Stomach (tissue), 9 donors: ENCODE measurements around the gene PDS5A. TPM values are rescaled to one million over a fixed set of nuclear protein-coding genes. Genes with fewer than 3 reads are reported as not detected.

Source experiments
- DNase-seq, 2 donors: peaks; one replicate each; pipeline versions ENCODE4 v3.0.0 to v3.0.0-alpha.2; 2013 to 2019
- H3K27ac ChIP-seq, 5 donors: fragments of 200-600 bp in 4 of 5; sonication (generic) in 4 of 5; one replicate each; pipeline ENCODE4 v1.5.1; 2013 to 2019; ENCODE audit warnings: mild to moderate bottlenecking in 1 of 5, moderate library complexity in 1 of 5
- H3K27me3 ChIP-seq, 3 donors: fragments of 200-600 bp; sonication (generic); one replicate each; pipeline ENCODE4 v1.5.1; 2017 to 2019; ENCODE audit warnings: mixed run types in 1 of 3
- H3K36me3 ChIP-seq, 4 donors: fragments of 200-600 bp; sonication (generic); 1 replicate in 3 of 4; 2 replicates in 1 of 4; pipeline ENCODE4 v1.5.1; 2016 to 2019
- H3K4me1 ChIP-seq, 4 donors: fragments of 200-600 bp; sonication (generic); one replicate each; pipeline ENCODE4 v1.5.1; 2016 to 2019
- H3K4me3 ChIP-seq, 4 donors: fragments of 200-600 bp; sonication (generic) in 3 of 4; one replicate each; pipeline ENCODE4 v1.5.1; 2016 to 2019; ENCODE audit warnings: mild to moderate bottlenecking in 1 of 4
- H3K9me3 ChIP-seq, 4 donors: fragments of 200-600 bp; sonication (generic); one replicate each; pipeline ENCODE4 v1.5.1; 2016 to 2019
- EP300 ChIP-seq: sonication (generic); formaldehyde crosslinking; IDR thresholded peaks from one replicate; pipeline ENCODE4 v1.6.1; 2017; ENCODE audit warnings: antibody characterized with exemption
- POLR2A ChIP-seq, 4 donors: fragments of 450-650 bp; IDR thresholded peaks; one replicate each; pipeline ENCODE4 v1.6.1; 2016; ENCODE audit warnings: antibody characterized with exemption in 4 of 4, control low read depth in 2 of 4, mild to moderate bottlenecking in 1 of 4, moderate library complexity in 1 of 4
- POLR2AphosphoS5 ChIP-seq, 3 donors: sonication (generic); formaldehyde crosslinking; IDR thresholded peaks; one replicate each; pipeline ENCODE4 v1.6.1; 2016; ENCODE audit warnings: antibody characterized with exemption in 3 of 3
- WGBS, 5 donors: extraction: QIAGEN DNeasy Blood & Tissue Kit in 3 of 5; methylation state at CpG; one replicate each; pipeline versions ENCODE4 v1.1.5 to v1.1.7; 2013 to 2018; 5-methylcytosine and 5-hydroxymethylcytosine counted together
- intact Hi-C: fragments of 100-400 bp; cut with DNase I; formaldehyde crosslinking; loops from one replicate; pipeline ENCODE4 v1.15.1; 2023; ENCODE audit warnings: low total_unique reads
- polyA plus RNA-seq, 3 donors: library from polyadenylated mRNA; stranded (reverse); fragments of 200-250 nt; gene quantifications; one replicate each; pipeline ENCODE4 v1.2.3, GENCODE V29; 2013
- total RNA-seq, 5 donors: library from RNA; depleted of rRNA; stranded (reverse); fragments of >200 nt; gene quantifications; one replicate each; pipeline versions ENCODE4 v1.1.0 to v1.2.3, GENCODE V29; 2014 to 2016
- TF ChIP-seq, protein P1 (sequence below), 7 experiments: fragments of 450-650 bp in 4 of 7; fragments of 200-600 bp in 3 of 7; sonication (generic) in 3 of 7; IDR thresholded peaks; one replicate each; pipeline ENCODE4 v1.5.1; 2016 to 2019; ENCODE audit warnings: antibody characterized with exemption in 7 of 7, control low read depth in 2 of 7, mild to moderate bottlenecking in 1 of 7
- donor health status: healthy with polysubstance abuse.
- donor health status: Bipolar disorder and iron deficiency.
- donor health status: healthy.

PDS5A gene
- total and polyA plus RNA-seq, 8 donors = 14.7 to 117 (median 82.4) TPM

DNA sequence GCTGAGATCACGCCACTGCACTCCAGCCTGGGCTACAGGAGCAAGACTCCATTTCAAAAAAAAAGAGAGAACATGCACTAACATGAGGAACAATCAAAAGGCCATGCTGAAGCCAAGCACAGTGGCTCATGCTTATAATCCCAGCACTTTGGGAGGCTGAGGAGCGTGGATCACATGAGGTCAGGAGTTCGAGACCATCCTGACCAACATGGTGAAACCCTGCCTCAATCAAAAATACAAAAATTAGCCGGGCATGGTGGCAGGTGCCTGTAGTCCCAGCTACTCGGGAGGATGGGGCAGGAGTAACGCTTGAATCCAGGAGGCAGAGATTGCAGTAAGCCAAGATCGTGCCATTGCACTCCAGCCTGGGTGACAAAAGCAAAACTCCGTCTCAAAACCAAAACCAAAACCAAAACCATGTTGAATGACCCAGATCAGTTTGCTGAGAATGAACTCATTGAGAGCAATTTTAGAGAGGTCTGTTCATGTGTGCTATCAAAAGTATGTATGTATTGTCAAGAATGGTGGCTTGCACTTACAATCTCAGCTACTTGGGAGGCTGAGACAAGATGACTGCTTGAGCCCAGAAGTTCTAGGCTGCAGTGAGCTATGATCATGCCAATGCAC, 44.8 kb downstream of the PDS5A start:
- no peak overlapping the region for H3K27ac ChIP-seq
- H3K9me3 ChIP-seq = no peaks in the 10 kb centered on the region
- H3K27me3 ChIP-seq = no peaks in the 10 kb centered on the region
- H3K4me1 ChIP-seq = peaks cover 14 to 55% (median 37%) of the 10 kb centered on the region in 4 donors
- peak in 1 of 2 donors; percentile 14 for DNase-seq
- WGBS, 5 donors = 80 to 87% (median 84%) methylated on average over 8 of the region's 8 CpGs
- intact Hi-C loops = no loop called here
- TF ChIP-seq EP300 (no peak), POLR2AphosphoS5 (IDR thresholded peaks at IDR 0.05) (no peak), POLR2A (IDR thresholded peaks at IDR 0.05) (no peak)
- TF ChIP-seq, protein P1, sequence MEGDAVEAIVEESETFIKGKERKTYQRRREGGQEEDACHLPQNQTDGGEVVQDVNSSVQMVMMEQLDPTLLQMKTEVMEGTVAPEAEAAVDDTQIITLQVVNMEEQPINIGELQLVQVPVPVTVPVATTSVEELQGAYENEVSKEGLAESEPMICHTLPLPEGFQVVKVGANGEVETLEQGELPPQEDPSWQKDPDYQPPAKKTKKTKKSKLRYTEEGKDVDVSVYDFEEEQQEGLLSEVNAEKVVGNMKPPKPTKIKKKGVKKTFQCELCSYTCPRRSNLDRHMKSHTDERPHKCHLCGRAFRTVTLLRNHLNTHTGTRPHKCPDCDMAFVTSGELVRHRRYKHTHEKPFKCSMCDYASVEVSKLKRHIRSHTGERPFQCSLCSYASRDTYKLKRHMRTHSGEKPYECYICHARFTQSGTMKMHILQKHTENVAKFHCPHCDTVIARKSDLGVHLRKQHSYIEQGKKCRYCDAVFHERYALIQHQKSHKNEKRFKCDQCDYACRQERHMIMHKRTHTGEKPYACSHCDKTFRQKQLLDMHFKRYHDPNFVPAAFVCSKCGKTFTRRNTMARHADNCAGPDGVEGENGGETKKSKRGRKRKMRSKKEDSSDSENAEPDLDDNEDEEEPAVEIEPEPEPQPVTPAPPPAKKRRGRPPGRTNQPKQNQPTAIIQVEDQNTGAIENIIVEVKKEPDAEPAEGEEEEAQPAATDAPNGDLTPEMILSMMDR (IDR thresholded peaks at IDR 0.05) = no peak
- peaks cover 0 to 5% (median under 1%) of the 10 kb centered on the region in 4 donors for H3K36me3 ChIP-seq
- peak overlapping the region in 1 of 4 donors; percentile 1 for H3K4me3 ChIP-seq

DNA sequence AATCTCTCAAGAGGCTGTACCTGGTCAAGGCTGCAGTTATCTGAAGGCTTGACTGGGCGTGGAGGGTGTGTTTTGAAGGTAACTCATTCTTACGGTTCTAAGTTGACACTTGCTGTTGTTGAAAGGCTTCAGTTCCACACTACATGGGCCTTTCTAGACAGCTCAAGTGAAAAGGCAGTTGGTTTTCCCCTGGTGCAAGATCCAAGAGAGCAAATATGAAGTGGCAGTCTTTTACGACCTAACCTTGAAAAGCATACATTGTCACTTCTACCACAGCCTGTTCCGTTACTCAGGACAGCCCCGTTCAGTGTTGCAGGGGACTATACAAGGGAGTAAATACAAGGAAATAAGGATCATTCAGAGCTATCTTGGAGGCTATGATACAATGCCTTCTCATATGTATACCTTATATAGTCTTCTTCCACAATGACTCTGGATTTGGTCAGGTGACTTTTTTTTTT, 46.2 kb downstream of the PDS5A start:
- Histone ChIP-seq H3K4me1 (peaks cover 13 to 41% (median 28%) of the 10 kb centered on the region in 4 donors), H3K27ac (no peak overlapping the region), H3K27me3 (no peaks in the 10 kb centered on the region), H3K4me3 (no peak overlapping the region), H3K36me3 (peaks cover 0 to 17% (median 12%) of the 10 kb centered on the region in 4 donors), H3K9me3 (no peaks in the 10 kb centered on the region)
- DNase-seq = peak in 1 of 2 donors; percentile 16
- intact Hi-C loops = no loop called here
- TF ChIP-seq EP300 (no peak), POLR2AphosphoS5 (IDR thresholded peaks at IDR 0.05) (no peak)
- 36 to 60% (median 43%) methylated on average over 5 of the region's 5 CpGs for WGBS, 5 donors

DNA sequence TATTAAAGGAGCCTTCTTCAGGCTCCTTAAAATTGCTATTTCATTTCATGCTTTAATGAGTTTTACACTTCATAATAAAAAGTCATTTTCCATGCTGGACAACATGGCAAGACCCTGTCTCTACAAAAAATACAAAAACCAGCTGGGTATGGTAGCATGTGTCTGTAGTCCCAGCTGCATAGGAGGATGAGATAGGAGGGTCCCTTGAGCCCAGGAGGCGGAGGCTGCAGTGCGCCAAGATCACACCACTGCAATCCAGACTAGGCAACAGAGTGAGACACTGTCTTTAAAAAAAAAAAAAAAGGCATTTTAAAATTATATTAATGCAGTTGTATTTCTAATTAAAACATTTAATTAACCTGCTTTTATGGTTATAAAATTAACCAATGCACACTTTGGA, 49.2 kb downstream of the PDS5A start:
- Histone ChIP-seq H3K36me3 (peaks cover 0 to 39% (median 32%) of the 10 kb centered on the region in 4 donors), H3K4me1 (peaks cover 2 to 30% (median 20%) of the 10 kb centered on the region in 4 donors), H3K4me3 (no peak overlapping the region), H3K27me3 (no peaks in the 10 kb centered on the region), H3K27ac (no peak overlapping the region), H3K9me3 (no peaks in the 10 kb centered on the region)
- WGBS, 5 donors = 90 to 100% (median 98%) methylated on average over 2 of the region's 2 CpGs
- no peak for TF ChIP-seq POLR2A (IDR thresholded peaks at IDR 0.05)
- TF ChIP-seq POLR2AphosphoS5 (IDR thresholded peaks at IDR 0.05) = no peak
- TF ChIP-seq EP300 = no peak
- TF ChIP-seq, protein P1 (IDR thresholded peaks at IDR 0.05) = no peak
- no peak for DNase-seq
- intact Hi-C loops = no loop called here

DNA sequence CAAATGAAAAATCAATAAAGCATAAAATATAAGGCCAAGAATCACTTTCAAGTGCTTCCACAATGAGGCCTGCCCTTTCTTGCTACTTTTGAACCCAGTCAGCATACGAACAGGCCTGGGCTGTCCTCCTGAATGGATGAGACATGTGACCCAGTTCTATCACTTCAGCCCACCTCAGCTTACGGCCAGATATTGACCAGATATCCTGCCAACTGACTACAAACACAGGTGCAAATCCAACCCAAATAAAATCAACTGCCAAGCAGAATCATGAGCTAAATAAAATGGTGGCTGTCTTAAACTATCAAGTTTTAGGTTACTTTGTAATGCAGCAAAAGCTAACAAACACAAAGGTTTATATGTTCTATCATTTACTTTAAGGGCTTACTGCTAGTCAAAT, 53.7 kb downstream of the PDS5A start:
- Histone ChIP-seq H3K4me1 (peaks cover 4 to 24% (median 14%) of the 10 kb centered on the region in 4 donors), H3K27ac (no peak overlapping the region), H3K4me3 (no peak overlapping the region), H3K9me3 (no peaks in the 10 kb centered on the region), H3K36me3 (peaks cover 0 to 61% (median 52%) of the 10 kb centered on the region in 4 donors), H3K27me3 (no peaks in the 10 kb centered on the region)
- intact Hi-C loops = no loop called here
- WGBS, 5 donors = 50 to 73% (median 60%) methylated on average over 2 of the region's 2 CpGs
- no peak for DNase-seq
- TF ChIP-seq, protein P1 (IDR thresholded peaks at IDR 0.05) = no peak
- TF ChIP-seq EP300 (no peak), POLR2A (IDR thresholded peaks at IDR 0.05) (no peak), POLR2AphosphoS5 (IDR thresholded peaks at IDR 0.05) (no peak)

DNA sequence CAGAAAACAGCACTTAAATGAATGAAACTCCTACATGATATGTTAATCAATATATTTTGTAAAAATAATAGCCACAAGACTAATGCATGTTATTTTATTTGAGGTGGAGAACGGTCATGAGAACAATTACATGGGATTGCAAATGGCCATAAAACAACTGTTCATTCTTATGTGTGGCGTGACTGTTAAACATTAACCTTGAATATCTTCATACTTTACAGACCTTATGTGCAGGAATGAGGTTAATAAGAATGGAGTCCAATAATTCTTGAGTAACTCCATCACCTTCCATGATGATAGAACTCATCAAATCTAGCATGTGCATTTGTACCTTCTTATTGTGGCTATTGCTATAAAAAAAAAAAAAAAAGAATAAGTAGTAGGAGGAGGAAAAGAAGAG, 55.3 kb downstream of the PDS5A start:
- Histone ChIP-seq H3K27ac (no peak overlapping the region), H3K9me3 (no peaks in the 10 kb centered on the region), H3K36me3 (peaks cover 5 to 67% (median 61%) of the 10 kb centered on the region in 4 donors), H3K4me1 (peaks cover 4 to 24% (median 14%) of the 10 kb centered on the region in 4 donors), H3K4me3 (no peak overlapping the region), H3K27me3 (no peaks in the 10 kb centered on the region)
- no peak for DNase-seq
- intact Hi-C loops = no loop called here
- TF ChIP-seq EP300 = no peak
- TF ChIP-seq, protein P1 (IDR thresholded peaks at IDR 0.05) = no peak
- no peak for TF ChIP-seq POLR2AphosphoS5 (IDR thresholded peaks at IDR 0.05)
- TF ChIP-seq POLR2A (IDR thresholded peaks at IDR 0.05) = no peak
- WGBS, 5 donors = 55 to 77% (median 71%) methylated on average over 2 of the region's 2 CpGs
